GM21515 (cell line): ENCODE measurements around the gene PDE4DIP.
"Not testable (repeated sequence)": the region's sequence is repeated elsewhere in the genome, so short reads cannot be mapped to it uniquely, and the experiment has no call there.

Experiments used
- ATAC-seq: cut with Tn5 transposase; IDR thresholded peaks from one replicate; pipeline ENCODE4 v1.9.1; 2021; ENCODE audit not compliant: unreplicated experiment

The PDE4DIP gene

GRCh38 chr1:148869634-148869961, 25.4 kb downstream of the PDE4DIP start:
- not testable (repeated sequence) for ATAC-seq

GRCh38 chr1:148874408-148875388, 30.5 kb downstream of the PDE4DIP start:
- not testable (repeated sequence) for ATAC-seq

- not testable (repeated sequence) for ATAC-seq
Measured at GRCh38 chr1:148879812-148880416, 35.7 kb downstream of the PDE4DIP start.

- not testable (repeated sequence) for ATAC-seq
Measured at GRCh38 chr1:148881261-148881660, 37.0 kb downstream of the PDE4DIP start.

- not testable (repeated sequence) for ATAC-seq
Measured at GRCh38 chr1:148885219-148885618, 41.0 kb downstream of the PDE4DIP start.

- not testable (repeated sequence) for ATAC-seq
Measured at GRCh38 chr1:148886293-148886692, 42.1 kb downstream of the PDE4DIP start.

GRCh38 chr1:148888597-148888996, 44.4 kb downstream of the PDE4DIP start:
- ATAC-seq: not testable (repeated sequence)

GRCh38 chr1:148889267-148890074, 45.2 kb downstream of the PDE4DIP start:
- ATAC-seq: not testable (repeated sequence)

- ATAC-seq: not testable (repeated sequence)
Measured at GRCh38 chr1:148890075-148890568, 45.9 kb downstream of the PDE4DIP start.

- not testable (repeated sequence) for ATAC-seq
Measured at GRCh38 chr1:148894360-148895352, 50.4 kb downstream of the PDE4DIP start.

GRCh38 chr1:148900026-148900425, 55.8 kb downstream of the PDE4DIP start:
- not testable (repeated sequence) for ATAC-seq

GRCh38 chr1:148900691-148901090, 56.5 kb downstream of the PDE4DIP start:
- ATAC-seq: not testable (repeated sequence)

- not testable (repeated sequence) for ATAC-seq
Measured at GRCh38 chr1:148901150-148901952, 57.1 kb downstream of the PDE4DIP start.

- ATAC-seq: not testable (repeated sequence)
Measured at GRCh38 chr1:148901953-148902341, 57.7 kb downstream of the PDE4DIP start.

- ATAC-seq: not testable (repeated sequence)
Measured at GRCh38 chr1:148909219-148909826, 65.1 kb downstream of the PDE4DIP start.

- not testable (repeated sequence) for ATAC-seq
Measured at GRCh38 chr1:148911303-148911928, 67.2 kb downstream of the PDE4DIP start.

- not testable (repeated sequence) for ATAC-seq
Measured at GRCh38 chr1:148916222-148916621, 72.0 kb downstream of the PDE4DIP start.
